Muscle of arm (tissue), 12 donors: Measurements from ENCODE around the gene GPR37L1. TPM values are rescaled to one million over a fixed set of nuclear protein-coding genes. Genes with fewer than 3 reads are reported as not detected.
"Not testable (repeated sequence)": the region's sequence is repeated elsewhere in the genome, so short reads cannot be mapped to it uniquely, and the experiment has no call there.

ENCODE experiments used
- DNase-seq: peaks from one replicate; pipeline ENCODE4 v3.0.0-alpha.2; 2013
- polyA plus RNA-seq, 12 donors: library from polyadenylated mRNA; unstranded; fragments of 120-200 nt; gene quantifications; one replicate each; pipeline ENCODE4 v1.2.1, GENCODE V29; 2013; ENCODE audit not compliant: insufficient read length in 12 of 12

Gene GPR37L1
- polyA plus RNA-seq, 12 donors, result 0.03 to 0.32 (median 0.08) TPM; not detected in 2

- DNase-seq, result no peak
These were observed 14.7 kb upstream of the GPR37L1 start for GRCh38 chr1:202107801-202108731.

DNA sequence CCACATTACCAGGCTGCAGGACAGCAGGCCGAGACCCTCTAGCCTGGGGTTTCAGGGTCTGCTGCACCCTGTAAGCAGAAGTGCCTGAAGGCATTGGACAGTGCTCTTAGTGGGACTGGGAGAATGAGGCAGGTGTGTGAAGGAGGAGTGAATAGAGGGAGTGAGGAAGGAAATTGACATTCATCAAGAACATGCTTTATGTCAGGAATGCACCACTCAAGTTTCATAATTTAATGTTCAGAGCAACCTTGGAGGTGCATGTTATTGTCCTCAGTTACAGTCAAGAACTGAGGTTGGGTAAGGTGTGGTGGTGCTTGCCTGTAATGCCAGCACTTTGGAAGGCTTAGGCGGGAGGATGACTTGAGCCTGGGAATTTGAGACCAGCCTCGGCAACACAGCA is 11.7 kb upstream of the GPR37L1 start:
- DNase-seq, result no peak

DNA sequence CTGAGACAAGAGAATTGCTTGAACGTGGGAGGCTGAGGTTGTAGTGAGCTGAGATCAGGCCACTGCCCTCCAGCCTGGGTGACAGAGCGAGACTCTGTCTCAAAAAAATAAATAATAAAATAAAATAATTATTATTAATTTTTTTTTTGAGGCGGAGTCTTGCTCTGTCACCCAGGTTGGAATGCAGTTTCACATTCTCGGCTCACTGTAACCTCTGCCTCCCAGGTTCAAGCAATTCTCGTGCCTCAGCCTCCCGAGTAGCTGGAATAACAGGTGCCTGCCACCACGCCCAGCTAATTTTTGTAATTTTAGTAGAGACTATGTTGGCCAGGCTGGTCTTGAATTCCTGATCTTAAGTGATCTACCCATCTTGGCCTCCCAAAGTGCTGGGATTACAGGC is 11.1 kb upstream of the GPR37L1 start:
- not testable (repeated sequence) for DNase-seq

DNA sequence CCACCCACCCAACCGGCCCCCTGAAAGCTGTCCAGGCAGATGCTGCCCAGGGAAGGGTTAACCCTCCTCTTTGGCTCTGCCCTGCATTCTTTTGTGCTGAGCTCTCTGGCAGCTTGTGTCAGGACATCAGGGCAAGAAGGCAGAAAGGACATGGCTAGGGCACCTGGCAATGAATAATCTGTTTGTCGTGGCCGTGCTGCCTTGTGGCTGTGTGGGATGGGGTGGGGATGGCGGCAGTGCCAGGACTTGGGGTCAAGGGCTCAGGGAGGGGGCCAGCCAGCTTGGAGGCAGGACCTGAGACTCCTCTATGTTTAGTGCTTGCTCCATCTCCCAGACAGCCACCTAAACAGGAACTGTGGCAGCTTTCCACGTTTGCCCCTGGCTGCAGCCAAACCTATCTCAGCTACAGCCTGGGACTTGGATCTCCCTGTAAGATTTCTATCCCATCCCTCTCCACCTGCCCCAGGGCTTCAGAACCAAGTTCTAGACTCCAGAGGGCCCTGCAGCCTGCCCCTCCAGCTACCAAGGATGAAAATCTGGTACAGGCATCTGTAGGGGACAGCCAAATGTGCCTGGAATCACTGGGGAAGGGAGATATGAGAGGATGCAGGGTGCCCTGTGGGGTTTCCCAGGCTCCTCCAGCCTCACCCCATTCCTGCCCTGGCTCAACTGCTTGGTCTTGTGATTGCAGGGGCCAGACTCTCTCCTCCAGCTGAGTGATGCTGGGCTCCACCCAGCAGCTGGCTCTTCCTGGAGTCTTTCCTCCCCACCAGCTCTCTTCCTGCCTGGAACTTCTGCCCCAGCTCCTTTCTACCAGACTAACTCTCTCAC is 9.6 kb upstream of the GPR37L1 start:
- DNase-seq, result no peak

DNA sequence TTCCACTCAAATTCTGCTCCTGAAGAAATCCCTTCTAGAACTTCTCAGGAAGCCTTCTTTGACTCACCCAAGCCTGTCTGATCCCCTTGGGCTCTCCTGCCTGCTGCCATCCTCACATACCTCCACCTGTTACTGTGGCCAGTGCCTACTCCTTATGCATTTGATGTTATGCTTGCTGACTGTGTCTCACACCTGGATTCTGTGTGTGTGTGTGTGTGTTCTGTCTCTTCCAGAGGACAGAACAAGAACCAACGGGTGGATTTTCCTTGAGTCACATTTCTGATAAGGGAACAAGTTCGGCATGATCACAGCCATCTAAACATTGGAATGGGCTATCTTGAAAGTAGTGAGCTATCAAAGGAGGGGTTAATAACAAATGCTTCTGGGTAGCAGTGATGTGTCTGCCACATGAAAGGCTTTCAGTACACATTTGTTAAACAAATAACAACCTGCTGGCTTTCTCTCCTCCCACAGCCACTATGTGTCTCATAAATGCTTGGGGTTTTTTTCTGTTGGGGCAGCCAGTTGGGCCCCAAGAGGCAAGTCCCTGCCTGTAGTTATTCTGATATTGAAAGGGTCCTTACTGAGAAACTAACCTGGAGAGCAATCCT is 8.9 kb upstream of the GPR37L1 start:
- DNase-seq, result no peak

- DNase-seq, result no peak
These were observed 6.4 kb upstream of the GPR37L1 start for GRCh38 chr1:202116287-202116686.

- DNase-seq, result no peak
These were observed 4.8 kb upstream of the GPR37L1 start for GRCh38 chr1:202117898-202118371.

DNA sequence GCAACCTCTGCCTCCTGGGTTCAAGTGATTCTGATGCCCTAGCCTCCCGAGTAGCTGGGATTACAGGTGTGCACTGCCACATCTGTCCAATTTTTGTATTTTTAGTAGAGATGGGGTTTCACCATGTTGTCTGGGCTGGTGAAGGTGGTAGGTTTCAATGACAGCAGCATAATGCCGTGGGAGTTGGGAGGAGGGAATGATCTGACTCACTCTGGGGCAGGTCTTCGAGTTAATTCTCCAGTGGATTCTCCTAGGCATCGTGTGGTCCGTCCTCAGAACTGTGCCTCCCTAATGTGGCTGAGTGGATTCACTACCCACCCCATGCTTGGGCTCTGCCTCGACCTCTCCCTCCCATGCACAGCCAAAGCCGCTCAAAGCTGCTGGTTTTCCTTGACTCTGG is 1.7 kb upstream of the GPR37L1 start:
- DNase-seq, result no peak

GRCh38 chr1:202123336-202123813 is 658 bp downstream of the GPR37L1 start:
- no peak for DNase-seq

DNA sequence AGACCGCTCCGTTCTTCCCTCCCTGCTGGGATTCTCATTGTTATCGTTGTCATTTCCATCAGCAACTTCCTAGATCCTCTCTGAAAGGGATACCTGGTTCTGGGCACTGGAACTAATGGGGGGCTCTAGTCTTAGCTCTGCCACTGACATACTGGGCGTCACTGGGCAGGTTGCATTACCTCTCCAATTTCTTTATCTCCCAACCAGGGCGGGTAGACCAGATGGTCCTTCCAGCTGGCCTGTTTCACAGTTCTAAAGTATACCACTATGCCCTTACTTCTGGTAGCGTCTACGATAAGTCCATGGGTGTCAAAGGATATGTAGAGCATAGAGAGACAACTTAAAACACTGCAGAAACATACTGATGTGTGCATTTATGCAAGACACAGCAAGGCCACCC is 1.4 kb downstream of the GPR37L1 start:
- no peak for DNase-seq

DNA sequence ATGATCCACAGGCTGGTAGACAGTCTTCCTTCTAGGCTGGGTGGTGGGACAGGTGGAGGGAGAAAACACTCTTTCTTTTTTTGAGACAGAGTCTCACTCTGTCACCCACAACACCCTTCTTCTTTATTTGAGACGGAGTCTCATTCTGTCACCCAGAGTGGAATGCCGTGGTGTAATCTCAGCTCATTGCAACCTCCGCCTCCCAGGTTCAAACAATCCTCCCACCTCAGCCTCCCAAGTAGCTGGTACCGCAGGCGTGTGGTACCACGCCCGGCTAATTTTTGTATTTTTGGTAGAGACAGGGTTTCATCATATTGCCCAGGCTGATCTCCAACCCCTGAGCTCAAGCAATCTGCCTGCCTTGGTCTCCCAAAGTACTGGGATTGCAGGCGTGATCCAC is 2.9 kb downstream of the GPR37L1 start:
- DNase-seq, result no peak

DNA sequence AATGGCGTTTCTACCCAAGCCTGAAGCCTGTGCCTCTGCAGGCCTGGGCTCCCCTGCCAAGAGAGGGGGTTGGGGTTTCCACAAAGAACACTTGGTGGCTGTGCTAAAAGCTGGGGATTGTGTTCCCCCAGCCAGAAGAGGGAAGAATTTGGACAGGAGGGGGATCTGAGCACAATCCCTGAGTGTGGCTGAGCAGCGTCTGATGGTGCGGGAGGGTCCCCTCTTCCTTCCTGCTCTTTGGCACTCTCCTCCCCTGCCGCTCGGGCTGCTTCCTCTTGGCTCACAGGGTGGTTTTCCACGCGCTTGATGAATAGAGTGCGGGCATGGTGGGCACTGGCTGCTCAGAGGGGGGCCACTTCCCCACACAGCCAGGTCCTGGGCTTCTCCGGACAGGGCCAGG is 3.7 kb downstream of the GPR37L1 start:
- DNase-seq, result no peak

GRCh38 chr1:202127061-202127460 is 4.3 kb downstream of the GPR37L1 start:
- DNase-seq, result no peak

DNA sequence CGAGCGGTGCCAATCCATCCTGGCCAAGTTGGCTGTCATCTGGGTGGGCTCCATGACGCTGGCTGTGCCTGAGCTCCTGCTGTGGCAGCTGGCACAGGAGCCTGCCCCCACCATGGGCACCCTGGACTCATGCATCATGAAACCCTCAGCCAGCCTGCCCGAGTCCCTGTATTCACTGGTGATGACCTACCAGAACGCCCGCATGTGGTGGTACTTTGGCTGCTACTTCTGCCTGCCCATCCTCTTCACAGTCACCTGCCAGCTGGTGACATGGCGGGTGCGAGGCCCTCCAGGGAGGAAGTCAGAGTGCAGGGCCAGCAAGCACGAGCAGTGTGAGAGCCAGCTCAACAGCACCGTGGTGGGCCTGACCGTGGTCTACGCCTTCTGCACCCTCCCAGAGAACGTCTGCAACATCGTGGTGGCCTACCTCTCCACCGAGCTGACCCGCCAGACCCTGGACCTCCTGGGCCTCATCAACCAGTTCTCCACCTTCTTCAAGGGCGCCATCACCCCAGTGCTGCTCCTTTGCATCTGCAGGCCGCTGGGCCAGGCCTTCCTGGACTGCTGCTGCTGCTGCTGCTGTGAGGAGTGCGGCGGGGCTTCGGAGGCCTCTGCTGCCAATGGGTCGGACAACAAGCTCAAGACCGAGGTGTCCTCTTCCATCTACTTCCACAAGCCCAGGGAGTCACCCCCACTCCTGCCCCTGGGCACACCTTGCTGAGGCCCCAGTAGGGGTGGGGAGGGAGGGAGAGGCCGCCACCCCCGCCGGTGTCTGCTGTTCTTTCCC is 5.3 kb downstream of the GPR37L1 start:
- DNase-seq, result no peak

DNA sequence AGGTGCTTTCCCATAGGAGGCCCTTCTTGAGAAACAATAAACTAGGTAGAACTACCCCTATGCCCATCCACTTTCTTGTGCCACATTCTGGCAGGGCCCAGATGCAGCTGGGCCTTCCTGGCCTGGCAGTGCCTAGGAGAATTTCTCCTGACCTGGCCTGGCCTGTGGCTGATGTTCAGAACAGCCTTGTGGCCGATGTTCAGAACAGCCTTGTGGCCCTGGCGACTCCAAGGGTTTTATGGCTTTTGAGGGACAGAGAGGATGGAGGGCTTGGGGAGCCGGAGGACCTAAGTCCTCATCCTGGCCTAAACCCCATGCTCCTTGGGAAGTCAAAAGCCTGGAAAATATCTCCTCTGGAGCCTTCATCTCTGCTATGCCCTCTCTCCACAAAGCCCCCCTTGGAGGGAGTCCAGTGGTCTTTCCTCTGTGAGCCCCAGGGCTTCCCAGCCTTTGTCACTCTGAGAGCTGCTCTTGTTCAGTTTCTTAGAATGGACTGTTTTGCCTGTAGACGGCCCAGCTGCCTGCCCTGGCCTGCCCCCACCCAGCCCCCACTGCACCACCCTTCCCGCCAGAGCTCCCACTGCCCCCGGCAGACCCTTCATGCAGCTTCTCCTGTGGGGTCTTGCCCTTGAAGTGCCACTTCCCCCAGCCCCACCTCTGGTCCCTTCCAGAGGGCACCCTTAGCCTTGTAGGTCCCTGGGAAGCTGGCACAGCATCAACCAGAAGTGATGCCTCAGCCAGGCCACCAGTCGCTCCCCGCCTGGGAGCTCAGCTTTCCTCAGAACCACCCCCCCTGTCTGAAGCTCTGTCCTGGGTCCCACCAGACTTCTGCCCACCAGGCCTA is 7.0 kb downstream of the GPR37L1 start:
- no peak for DNase-seq

DNA sequence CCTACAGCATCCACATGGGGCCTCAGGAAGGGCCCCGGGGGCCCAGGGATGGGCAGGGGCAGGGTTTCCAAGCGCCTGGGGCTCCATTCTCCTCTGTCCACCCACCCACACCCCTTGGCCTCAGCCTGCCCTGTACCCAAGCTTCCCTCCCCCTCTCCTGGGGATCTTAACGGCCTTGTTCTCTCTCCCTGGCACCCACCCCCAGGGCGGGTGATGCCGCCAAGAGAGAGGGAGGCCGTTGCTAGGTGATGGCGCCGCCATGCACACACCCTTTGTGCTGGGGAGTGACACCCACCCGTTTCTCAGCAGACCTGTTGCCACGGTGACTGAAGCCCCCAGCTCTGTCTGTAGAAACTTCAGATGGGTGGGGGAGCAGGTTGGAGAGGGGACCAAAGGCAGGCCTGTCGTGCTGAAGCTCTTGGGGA is 7.6 kb downstream of the GPR37L1 start:
- DNase-seq, result no peak

GRCh38 chr1:202130816-202131522 is 8.3 kb downstream of the GPR37L1 start:
- DNase-seq, result no peak

- DNase-seq, result no peak
These were observed 9.5 kb downstream of the GPR37L1 start for GRCh38 chr1:202131956-202132821.

DNA sequence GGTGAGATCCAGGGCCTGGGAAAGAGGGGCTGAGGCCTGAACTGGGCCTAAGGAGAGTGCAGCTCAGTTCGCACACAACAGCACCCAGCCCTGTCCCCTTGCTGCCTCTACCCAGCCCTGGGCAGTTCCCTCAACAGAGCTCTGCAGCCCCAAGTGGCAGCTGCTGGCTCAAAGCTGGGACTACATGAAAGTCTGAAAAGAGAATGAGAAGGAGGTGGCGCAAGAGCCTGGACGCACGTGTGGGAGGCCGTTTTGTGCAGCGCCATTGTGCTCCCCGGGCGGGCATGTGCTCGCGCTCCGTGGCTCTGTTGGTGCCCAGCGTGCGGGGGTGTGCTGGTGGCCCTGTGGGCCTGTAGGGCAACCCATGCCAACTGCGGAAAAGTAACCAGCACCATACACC is 10.3 kb downstream of the GPR37L1 start:
- no peak for DNase-seq
